ENCODE results near the gene TMCO4. TPM values are rescaled to one million over a fixed set of nuclear protein-coding genes. Genes with fewer than 3 reads are reported as not detected.

Gene TMCO4
- total and polyA plus RNA-seq, 12 donors, result 6.1 to 12.2 (median 8.0) TPM

DNA sequence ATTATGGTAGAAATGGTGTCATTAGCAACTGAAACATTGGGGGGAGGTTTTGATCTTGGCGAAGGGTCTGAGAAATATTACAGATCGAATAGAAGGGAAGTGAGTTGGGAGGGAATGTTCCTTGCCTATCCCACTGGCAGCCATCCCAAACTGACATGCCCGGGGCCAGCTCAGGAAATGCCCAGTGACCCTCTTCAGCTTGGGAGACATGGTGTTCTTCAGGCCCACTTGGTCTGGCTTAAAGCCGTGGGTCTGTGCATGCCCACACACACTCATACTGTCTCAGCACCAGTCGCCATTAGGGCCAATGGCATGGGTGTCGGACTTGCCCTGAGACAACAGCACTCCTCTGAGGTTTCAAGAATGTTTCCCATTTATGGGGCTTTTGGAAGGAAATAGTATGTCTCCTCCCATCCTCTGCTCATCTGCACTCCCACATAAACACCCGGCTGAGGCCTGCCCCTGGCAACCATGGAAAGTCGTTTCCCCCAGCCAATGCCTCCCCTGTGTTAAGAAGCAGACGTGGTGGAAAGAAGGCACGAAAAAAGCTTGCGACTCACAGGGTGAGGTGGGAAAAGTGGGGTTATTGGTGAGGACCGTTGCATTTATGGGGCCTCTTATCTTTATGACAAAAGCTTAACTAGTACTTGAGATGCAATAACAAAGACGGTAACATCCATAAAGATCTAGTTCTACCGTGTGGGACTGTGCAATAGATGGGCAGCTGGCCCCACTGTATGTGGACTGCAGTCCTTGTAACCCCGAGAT is 13.3 kb upstream of the TMCO4 start:
- no peaks in the 10 kb centered on the region for H3K4me1 ChIP-seq
- H3K9me3 ChIP-seq, result peaks cover 0 to 8% (median 0%) of the 10 kb centered on the region in 11 donors
- peaks cover 0 to 6% (median 0%) of the 10 kb centered on the region in 7 donors for H3K27me3 ChIP-seq
- no peaks in the 10 kb centered on the region for H3K36me3 ChIP-seq
- TF ChIP-seq, protein P1, sequence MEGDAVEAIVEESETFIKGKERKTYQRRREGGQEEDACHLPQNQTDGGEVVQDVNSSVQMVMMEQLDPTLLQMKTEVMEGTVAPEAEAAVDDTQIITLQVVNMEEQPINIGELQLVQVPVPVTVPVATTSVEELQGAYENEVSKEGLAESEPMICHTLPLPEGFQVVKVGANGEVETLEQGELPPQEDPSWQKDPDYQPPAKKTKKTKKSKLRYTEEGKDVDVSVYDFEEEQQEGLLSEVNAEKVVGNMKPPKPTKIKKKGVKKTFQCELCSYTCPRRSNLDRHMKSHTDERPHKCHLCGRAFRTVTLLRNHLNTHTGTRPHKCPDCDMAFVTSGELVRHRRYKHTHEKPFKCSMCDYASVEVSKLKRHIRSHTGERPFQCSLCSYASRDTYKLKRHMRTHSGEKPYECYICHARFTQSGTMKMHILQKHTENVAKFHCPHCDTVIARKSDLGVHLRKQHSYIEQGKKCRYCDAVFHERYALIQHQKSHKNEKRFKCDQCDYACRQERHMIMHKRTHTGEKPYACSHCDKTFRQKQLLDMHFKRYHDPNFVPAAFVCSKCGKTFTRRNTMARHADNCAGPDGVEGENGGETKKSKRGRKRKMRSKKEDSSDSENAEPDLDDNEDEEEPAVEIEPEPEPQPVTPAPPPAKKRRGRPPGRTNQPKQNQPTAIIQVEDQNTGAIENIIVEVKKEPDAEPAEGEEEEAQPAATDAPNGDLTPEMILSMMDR (IDR thresholded peaks at IDR 0.05), result no peak
- intact Hi-C loops (cut with DNase I), result no loop called here
- no peak overlapping the region for H3K4me3 ChIP-seq
- DNase-seq (no peak), ATAC-seq (no peak)
- WGBS, 2 donors, result 69 to 72% methylated on average over 15 of the region's 15 CpGs
- no peak overlapping the region for H3K27ac ChIP-seq

DNA sequence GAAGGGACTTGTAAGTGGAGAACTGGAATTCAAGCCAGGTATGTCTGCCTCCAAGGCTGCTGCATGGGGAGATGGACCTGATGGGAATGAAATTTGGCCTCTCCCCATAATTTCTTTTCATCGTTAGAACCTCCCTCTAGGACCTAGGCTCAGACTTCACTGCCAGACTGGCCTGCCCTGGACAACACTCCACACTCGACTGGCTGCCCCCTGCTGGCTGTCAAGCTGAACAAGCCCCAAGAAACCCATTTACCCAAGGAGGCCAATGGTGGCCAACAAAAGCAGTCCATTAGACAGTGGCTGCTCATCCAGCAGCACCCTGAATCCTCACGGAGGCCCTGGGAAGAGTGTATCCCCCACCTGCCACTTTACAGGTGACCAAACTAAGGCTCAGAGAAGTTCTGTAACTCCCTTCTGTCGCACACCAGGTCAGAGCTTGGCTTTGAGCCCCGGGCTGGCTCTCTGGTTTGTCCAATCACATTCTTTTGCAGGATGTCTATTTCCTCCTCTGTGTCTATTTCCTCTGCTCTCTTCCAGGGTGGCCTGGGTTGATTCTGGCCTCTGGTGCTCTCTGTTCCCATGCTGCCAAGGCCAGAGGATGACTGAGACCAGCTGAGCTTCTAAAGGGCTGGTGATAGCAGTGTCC is 11.6 kb upstream of the TMCO4 start:
- H3K27ac ChIP-seq, result no peak overlapping the region
- peaks cover 0 to 6% (median 0%) of the 10 kb centered on the region in 7 donors for H3K27me3 ChIP-seq
- H3K4me3 ChIP-seq, result no peak overlapping the region
- ATAC-seq (no peak), DNase-seq (peak in 1 of 2 donors; percentile 33)
- 54 to 57% methylated on average over 5 of the region's 5 CpGs for WGBS, 2 donors
- no peaks in the 10 kb centered on the region for H3K36me3 ChIP-seq
- peaks cover 0 to 8% (median 0%) of the 10 kb centered on the region in 11 donors for H3K9me3 ChIP-seq
- TF ChIP-seq, protein P1 (IDR thresholded peaks at IDR 0.05), result peak in 7 of 9 donors; percentile 32 to 67 (median 41)
- no peaks in the 10 kb centered on the region for H3K4me1 ChIP-seq
- intact Hi-C loops (cut with DNase I), result no loop called here

DNA sequence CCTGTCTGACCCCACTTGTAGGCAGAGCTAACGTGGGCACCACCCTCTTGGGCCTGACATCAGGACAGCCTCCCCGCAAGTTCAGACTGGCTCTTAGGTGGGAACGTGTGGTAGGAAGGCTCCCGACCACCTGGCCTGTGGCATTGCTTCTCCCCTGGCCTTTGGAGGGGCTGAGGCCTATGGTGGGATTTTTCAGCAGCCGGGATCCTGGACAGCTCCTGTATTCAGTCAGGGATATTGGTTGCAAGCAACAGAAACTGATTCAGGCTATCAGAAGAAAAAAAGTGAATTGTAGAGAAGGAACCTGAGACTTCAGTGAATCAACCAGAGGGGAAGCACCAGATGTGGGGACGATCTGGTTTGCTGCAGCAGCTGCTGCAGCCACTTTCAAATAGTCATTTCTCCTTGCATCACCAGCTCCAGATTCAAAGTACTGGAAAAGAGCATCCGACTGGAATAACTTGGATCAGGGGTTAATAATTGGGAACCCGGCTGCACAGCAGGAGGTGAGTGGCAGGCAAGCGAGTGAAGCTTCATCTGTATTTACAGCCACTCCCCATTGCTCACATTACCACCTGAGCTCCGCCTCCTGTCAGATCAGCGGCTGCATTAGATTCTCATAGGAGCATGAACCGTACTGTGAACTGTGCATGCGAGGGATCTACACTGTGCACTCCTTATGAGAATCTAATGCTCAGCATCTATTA is 9.5 kb upstream of the TMCO4 start:
- DNase-seq (no peak), ATAC-seq (no peak)
- TF ChIP-seq, protein P1 (IDR thresholded peaks at IDR 0.05), result no peak
- 74 to 83% methylated on average over 13 of the region's 13 CpGs for WGBS, 2 donors
- Histone ChIP-seq H3K4me1 (no peaks in the 10 kb centered on the region), H3K4me3 (no peak overlapping the region), H3K36me3 (no peaks in the 10 kb centered on the region), H3K27me3 (peaks cover 0 to 7% (median 0%) of the 10 kb centered on the region in 7 donors), H3K9me3 (peaks cover 0 to 8% (median 0%) of the 10 kb centered on the region in 11 donors), H3K27ac (no peak overlapping the region)
- intact Hi-C loops (cut with DNase I), result loop anchor here in 1 of 10 donors (10.0 kb wide), 1 partner anchor 94 kb away; no protein-coding TSS in a partner anchor

DNA sequence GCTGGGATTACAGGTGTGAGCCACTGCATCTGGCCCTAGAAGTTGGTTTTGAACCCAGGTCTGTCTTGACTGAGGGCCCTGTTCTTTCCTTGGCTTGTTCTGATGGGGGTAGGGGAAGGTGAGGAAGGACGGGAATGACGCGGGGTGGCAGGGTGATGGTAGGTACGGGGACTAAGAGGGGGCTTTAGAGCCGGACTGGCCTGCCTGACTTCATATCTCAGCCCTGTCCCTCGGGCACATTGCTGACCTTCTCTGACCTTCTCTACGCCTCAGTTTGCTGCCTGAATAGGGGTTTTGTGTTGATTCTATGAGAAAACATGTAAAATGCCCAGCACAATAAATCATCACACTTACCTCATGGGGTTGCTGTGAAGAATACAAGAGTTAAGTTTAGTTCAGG is 8.6 kb upstream of the TMCO4 start:
- Histone ChIP-seq H3K27me3 (peaks cover 0 to 10% (median 0%) of the 10 kb centered on the region in 7 donors), H3K9me3 (peaks cover 0 to 8% (median 0%) of the 10 kb centered on the region in 11 donors), H3K27ac (no peak overlapping the region), H3K36me3 (no peaks in the 10 kb centered on the region), H3K4me3 (no peak overlapping the region), H3K4me1 (no peaks in the 10 kb centered on the region)
- intact Hi-C loops (cut with DNase I), result loop anchor here in 1 of 10 donors (10.0 kb wide), 1 partner anchor 94 kb away; no protein-coding TSS in a partner anchor
- no peak for DNase-seq
- WGBS, 2 donors, result 82 to 87% methylated on average over 7 of the region's 7 CpGs
- TF ChIP-seq, protein P1 (IDR thresholded peaks at IDR 0.05), result no peak
- no peak for ATAC-seq
